Endothelial cell of hepatic sinusoid (primary cell): ENCODE measurements around the gene PUSL1.
"Not testable (repeated sequence)": the region's sequence is repeated elsewhere in the genome, so short reads cannot be mapped to it uniquely, and the experiment has no call there.

Experiments
- in situ Hi-C: cut with HindIII; loops from 2 replicates; pipeline ENCODE4 v1.10.0; 2017; ENCODE audit warnings: low sequenced_read_pairs

PUSL1 gene

DNA sequence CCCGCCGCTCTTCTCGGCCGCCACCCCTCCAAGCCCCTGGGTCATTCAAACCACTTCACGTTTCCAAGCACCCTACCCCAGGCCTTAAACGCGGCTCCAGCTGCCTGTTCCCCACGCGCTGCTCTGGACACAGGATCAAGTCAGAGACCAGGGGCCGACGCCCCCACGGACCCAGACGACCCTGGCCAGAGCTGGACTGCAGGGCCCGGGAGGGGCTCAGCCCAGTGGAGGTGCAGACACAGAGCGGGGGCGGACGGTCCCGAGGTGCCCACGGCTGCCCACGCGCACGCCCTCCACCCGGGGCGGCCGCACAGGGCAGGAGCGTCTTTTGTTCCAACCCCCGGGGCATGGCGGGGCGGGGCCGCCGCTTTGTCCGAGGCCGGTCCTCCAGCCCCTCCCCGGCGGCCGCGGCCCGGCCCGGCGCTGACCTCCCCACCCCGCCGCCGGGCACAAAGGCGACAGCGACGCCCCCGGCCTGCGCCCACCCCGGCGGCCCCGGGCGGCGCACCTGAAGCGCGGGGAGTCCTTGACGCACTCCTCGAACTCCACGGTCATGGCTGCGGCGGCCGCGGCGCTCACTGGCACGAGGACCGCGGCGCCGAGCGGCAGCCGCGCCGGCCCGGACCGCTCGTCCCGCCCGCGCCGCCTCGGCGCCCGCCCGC, 1.0 kb upstream of the PUSL1 start:
- in situ Hi-C loops: no loop called here

DNA sequence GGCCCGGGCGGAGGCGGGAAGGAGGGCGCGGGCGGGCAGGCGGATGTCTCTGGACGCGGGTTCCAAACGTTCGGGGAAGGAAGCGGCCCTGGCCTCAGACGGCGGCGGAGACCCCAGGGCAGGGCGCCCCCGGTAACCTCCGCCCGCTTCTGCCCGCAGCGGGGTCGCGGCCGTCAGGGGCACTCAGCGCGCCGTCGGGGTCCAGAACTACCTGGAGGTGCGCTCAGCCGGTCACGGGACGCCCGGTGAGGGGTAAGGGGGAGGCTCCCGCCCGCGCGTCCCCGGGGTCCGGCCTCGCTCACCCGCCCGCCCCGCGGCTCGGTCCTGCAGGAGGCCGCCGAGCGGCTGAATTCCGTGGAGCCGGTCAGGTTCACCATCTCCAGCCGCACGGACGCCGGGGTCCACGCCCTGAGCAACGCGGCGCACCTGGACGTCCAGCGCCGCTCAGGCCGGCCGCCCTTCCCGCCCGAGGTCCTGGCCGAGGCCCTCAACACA, 406 bp downstream of the PUSL1 start:
- in situ Hi-C loops: no loop called here

DNA sequence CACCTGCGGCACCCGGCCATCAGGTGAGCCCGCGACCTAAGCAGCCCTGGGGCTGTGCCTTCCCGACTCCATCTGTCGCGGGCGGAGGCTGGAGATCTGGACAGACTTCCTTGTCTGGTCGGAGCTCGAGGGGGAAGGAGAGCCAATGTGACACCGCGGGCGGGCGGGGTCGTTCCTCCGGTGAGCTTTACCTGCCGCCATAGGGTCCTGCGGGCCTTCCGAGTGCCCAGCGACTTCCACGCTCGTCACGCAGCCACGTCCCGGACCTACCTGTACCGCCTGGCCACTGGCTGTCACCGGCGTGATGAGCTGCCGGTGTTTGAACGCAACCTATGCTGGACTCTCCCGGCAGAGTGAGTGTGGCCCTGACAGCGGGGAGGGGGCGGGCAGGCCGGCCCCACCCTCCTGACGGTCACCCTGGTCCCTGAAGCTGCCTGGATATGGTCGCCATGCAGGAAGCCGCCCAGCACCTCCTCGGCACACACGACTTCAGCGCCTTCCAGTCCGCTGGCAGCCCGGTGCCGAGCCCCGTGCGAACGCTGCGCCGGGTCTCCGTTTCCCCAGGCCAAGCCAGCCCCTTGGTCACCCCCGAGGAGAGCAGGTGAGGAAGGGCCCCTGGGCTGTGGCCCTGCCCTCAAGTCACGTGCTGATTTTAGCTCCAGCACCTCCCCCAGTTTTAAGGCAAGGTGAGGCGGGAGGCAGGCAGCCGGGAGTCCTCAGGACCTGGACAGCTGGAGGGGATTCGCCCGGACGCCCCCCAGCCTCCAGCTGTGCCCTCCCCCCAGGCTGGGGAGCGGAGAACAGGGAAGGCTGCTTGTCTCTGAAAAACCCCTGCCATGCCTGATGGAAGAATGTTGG, 1.1 kb downstream of the PUSL1 start:
- in situ Hi-C loops: no loop called here

DNA sequence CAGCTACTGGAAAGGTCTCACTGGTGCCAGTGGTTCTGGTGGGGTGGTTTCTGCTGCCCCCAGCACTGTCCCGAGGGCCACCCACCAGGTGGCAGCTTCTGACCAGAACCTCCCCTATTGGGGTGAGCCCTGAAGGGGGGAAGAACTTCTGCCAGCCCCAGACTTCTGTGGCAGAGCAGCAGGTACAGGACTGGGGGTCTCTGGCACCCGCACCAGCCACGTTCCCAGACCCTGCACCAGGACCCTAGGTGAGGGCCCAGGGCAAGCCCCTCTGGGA, 1.6 kb downstream of the PUSL1 start:
- in situ Hi-C loops: no loop called here

DNA sequence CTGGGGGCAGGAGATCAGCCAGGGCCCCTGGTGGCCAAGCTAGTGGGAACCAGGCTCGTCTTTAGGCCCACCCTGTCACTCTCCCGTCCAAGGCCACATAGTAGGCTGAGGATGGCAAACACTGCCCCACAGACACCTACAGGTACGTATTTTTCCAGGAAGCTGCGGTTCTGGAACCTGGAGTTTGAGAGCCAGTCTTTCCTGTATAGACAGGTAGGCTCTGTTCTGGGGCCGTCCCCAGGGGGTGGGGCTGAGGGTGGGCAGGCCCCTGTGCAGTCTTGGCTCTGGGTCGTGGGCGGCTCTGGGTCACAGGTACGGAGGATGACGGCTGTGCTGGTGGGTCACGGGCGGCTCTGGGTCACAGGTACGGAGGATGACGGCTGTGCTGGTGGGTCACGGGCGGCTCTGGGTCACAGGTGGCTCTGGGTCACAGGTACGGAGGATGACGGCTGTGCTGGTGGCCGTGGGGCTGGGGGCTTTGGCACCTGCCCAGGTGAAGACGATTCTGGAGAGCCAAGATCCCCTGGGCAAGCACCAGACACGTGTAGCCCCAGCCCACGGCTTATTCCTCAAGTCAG, 2.2 kb downstream of the PUSL1 start:
- in situ Hi-C loops: no loop called here

DNA sequence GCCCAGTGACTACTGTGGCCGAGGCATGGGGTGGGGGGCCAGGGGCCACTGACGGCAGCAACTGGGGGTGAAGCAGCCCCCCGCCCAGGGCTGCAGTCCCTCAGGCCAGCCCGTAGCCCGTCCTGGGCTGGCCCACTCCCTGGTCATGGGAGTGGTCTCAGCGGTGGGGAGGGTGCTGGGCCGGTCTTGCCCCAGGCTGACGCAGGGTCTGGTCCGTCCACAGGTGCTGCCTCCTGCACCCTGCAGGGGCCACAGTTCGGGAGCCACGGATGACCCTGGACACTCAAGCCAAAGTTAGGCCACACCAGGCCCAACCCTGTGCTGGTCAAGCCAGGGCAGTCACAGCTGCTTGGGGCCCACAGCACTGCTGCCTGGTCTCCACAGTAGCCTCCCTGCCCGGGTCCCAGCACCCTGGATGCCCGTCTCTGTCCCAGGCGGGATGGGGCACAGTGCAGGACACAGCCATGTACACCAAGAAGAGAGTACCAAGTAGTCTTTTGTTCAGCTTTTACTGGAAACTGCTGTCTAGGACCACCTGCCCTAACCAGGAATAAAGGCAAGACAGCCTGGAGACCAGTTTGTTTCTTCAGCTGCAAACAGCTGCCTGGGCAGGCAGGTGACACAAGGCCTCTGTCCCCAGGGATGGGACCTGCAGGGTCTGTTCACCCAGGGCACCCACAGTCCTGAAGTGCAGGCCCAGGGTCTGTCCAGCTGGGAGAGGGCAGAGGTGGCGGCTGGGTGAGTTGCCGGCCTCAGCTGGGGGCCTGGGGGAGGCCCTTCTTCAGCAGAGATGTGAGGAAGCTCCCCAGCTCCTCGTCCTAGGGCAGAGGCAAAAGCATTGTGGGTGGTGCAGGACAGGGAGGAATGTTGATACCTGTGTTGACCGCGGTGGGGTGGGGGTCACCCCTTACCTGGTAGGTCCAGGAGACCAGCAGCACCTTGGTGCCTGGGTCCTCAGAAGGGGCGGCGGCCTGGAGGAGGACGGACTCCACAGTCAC, 3.0 kb downstream of the PUSL1 start:
- in situ Hi-C loops: no loop called here

DNA sequence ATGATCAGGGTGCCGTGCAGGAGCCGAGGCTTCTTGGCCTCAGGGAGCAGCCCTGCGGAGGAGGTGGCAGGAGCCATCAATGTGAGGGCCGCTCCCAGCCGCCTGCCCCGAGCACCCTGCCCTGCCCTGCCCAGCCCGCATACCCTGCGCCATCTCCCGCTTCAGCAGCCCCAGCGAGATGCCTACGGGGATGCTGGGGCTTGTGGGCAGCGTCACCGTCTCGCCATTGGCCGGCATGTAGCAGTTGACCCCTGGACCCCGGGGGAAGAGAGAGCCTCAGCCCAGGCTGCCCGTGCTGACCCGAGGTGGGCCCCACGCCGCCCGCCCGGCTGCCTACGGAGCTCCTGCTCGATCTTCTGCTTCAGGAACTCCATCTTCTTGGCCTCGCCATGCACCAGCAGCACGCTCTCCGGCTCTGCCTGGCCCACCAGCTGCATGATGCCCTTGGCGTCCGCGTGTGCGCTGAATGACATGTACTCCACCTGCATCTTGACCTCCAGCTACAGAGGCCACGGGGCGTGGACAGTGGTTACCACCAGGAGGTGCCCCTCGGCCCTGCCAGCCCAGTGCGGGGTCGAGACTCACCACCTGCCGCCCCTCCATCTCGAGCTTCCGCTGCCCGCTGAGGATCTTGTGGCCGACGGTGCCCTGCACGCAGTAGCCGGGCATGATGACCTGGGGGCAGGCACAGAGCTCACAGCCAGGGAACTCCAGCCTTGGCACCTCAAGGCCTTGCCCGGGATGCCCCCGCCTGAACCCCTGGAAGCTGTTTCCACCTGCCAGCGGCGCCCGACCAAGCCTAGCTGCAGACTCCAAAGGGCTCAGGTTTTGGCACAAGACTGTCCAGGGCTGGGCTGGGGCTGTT, 4.3 kb downstream of the PUSL1 start:
- in situ Hi-C loops: no loop called here

DNA sequence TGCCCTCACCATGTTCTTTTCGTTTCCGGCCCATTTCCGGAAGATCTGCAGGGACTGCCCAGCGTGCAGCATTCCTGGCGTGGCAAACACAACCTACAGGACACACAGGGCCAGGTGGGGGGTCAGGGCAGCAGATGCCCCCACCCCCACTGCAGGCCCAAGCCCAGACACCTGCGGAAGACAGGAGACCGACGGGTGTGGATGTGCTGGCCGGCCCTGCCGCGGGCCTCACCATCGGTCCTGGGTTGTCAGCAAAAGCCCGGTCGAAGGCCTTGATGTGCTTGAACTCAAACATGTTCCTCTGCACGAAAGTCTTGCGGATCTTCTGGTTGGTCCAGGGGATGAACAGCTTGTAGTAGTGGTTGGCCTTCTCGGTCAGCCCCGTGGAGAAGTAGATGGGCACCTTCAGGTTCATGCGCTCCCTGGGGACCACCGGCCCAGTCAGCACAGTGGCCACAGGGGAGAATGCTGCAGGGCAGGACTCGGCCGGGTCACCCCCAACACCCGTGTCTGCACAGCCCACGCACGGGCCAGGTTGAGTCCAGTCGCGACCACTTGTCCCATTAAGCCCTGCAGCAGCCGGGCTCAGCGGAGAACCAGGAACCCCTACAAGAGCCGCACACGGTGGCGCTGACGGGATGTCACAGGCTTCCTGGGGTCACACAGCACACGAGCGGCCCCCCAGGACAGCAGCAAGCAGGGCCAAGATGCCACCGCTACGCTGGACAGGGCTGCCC, 5.3 kb downstream of the PUSL1 start:
- in situ Hi-C loops: no loop called here

DNA sequence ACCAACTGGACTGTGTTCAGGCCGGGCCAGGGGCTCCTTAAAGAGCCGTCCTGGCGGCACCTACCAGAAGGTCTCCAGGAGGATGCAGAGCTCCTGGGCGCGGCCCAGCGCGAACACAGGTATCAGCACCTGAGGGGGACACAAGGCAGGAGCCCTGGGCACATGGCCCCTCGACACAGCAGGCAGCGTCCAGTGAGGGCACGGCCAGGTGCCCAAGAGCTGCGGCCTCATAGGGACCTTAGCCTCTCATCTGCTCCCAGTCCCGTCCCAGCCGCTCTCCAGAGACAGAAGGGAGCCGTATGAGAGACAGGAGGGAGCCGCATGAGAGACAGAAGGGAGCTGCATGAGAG, 5.8 kb downstream of the PUSL1 start:
- in situ Hi-C loops: no loop called here

DNA sequence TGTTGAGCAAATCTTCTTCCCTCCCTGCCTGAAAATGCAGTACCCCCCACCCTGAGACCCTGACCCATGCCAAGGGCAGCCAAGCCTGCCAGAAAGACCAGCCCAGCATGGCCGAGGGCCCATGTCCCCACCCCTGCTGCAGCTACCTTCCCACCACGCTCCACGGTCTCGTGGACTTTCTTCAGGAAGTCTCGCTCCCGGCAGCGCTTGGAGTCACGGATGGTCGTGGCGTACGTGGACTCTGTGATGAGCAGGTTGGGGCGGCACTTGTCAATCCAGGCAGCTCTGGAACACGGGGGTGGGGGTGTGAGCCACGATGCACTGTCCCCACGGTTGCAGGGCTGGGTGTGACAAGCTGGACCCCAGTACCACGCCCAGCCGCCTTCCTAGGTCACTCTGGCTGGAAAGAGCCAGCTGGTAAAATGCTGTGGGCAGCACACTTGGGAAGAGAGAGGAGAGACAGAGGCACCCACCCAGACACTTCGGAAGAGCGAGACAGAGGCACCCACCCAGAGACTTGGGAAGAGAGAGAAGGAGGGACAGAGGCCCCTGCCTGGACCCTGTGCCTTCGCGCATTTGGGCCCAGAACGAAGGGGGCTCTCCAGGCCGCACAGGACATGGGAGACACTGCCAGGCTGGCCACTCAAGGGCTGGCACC, 6.4 kb downstream of the PUSL1 start:
- in situ Hi-C loops: no loop called here

DNA sequence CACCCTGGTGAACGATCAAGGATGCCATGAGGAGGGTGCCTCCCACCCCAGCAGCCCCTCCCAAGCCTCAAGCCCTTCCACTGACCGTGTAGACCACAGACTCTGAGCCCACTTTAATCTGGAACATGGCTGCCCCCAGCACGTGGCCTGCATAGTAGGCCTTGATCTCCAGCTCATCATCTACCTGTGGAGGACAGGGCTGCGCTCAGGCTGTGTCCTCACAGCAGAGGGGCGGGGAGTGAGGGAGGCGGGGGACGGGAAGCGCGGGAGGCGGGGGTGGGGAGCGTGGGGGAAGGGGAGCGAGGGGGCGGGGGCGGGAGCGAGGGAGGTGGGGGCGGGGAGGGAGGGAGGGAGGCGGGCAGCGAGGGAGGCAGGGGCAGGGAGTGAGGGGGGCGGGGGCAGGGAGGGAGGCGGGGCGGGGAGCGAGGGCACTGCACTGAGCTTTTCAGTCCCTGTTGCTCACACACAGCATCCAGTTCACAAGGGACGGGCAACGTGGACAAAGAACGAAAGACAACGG, 7.1 kb downstream of the PUSL1 start:
- in situ Hi-C loops: no loop called here

DNA sequence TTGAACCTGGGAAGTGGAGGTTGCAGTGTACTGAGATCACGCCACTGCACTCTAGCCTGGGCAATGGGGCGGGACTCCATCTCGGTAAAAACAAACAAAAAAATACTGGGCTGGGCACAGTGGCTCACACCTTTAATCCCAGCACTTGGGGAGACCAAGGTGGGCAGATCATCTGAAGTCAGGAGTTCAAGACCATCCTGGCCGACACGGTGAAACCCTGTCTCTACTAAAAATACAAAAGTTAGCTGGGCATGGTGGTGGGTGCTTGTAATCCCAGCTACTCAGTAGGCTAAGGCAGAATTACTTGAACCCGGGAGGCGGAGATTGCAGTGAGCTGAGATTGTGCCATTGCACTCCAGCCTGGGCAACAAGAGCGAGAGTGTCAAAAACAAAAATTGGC, 7.8 kb downstream of the PUSL1 start:
- in situ Hi-C loops: not testable (repeated sequence)

DNA sequence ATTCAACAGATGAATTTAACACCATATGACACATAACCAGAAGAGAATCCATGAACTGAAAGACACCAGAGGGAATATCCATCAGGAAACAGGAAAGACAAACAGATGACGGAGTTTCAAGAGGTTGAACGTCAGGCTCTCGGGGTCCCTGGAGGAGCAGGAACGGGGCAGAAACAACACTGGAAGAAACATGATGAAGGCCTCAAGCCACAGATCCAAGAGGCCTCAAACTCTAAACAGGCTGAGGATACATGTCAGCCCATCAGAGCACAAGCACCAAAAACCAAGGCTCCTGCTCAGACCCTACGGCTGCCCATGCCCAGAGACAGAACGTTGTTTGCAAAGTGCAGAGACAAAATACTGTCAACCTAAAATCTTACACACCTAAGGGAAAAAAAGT, 9.0 kb downstream of the PUSL1 start:
- in situ Hi-C loops: no loop called here

DNA sequence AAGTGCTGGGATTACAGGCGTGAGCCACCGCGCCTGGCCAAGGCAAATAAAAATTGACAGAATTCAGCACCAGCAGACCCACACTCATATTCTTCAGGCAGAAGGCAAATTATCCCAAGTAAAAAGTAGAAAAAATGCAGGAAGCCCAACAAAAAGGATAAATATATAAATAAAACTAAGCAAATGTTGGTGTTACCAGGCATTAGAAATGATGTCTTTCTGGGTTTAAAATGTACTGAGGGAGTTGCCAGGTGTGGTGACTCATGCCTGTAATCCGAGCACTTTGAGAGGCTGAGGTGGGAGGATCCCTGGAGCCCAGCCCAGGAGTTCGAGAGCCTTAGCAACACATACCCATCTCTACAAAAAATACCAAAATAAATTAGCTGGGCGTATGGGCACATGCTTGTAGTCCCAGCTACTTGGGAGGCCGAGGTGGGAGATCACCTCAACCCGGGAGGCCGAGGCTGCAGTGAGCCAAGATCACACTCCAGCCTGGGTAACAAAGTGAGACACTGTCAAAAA, 9.8 kb downstream of the PUSL1 start:
- in situ Hi-C loops: no loop called here

DNA sequence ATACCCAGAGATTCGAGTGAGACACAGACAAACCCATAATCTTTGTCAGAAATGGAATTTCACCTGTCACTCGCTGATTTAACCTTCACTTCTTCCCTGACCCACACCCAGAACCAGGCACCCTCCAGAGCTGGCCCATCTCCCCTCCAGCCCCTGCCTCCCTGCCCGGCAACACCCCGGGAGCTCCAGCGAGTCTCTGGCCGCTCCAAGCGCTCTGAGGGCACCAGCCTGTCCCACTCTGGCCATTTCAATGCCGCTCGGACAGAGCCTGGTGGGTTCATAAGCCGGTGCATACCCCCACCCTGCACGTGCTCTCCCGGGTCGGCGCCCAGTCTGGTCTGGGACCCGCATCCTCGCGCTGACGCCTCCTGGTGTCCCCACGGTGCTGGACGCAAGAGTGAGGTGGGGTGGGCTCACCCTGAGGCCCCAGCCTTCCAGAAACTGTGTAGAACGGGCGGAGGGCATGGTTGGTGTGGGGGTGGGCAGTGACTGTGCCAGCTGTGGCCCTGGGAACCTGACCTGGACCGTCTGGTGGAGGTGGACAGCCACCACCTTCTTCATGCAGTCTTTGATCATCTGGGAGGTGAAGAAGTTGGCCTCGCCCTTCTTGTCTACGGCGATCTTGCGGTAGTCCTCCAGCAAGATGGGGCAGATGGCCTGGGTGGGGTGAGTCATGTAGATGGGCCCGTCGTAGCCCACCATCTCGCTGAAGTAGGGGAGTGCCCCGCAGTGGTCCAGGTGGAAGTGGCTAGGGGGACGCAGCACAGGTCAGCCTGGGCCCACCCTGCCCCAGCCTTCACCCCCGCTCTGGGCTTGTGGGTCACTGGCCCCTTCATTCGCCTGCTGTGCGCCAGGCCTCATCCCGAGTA, 10.6 kb downstream of the PUSL1 start:
- in situ Hi-C loops: no loop called here

DNA sequence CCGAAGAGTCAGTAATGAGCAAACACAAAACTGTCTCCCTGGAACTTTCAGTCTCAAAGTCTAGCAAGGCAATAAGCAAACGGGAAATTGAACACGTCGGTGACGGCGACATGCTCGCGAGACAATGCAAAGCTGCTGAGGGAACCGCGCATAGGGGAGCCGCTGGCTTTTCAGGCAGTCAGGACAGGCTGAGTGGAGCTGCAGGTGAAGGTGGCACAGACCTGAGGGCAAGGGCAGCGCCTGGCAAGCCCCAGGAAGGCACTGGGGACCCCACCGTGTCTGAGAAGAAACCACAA, 11.2 kb downstream of the PUSL1 start:
- in situ Hi-C loops: no loop called here

DNA sequence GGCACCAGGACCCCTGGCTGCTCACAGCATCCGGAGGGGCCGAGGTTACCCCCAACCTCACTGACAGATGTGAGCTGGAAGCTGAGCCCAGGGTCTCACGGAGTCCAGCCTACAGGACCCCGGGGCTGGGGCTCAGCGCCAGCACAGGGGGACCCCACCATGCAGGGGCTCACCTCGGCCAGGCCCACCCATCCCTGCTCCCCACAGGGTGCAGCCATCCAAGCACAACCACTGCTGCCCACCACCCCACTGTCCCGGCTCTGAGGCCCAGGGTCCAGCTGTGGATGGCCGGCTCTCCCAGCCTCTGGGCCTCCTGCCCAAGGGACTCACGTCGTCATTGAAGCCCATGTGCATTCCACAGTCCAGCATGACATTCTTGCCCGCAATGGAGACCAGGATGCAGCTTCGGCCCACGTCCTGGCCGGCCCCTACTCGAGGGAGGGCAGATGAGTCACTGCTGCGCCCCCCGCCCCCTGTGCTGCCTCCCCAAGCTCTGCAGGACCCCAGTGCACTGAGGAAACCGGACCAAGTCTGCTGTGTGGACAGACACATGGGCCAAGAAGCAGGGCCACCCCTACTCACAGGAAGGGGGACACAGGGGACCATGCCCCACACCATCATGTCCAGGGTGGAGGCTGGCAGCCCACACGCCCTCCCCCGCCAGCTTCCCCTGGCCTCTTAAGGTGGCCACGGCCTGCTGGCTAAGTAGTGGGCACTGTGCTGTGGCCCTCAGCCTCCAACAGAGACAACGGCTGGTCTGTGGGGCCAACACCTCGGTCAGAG, 12.5 kb downstream of the PUSL1 start:
- in situ Hi-C loops: no loop called here
